GM23338 (cell line): Measurements from ENCODE around the gene KPNA6. TPM values are rescaled to one million over a fixed set of nuclear protein-coding genes. Genes with fewer than 3 reads are reported as not detected.

Source experiments
- ATAC-seq: fragments of 200-7000 bp; cut with Tn5 transposase; 3 replicates; pipeline ENCODE4 v1.9.1; 2020
- DNase-seq: peaks from one replicate; pipeline ENCODE4 v3.0.0-alpha.2; 2015; ENCODE audit warnings: low spot score
- H2AFZ ChIP-seq: fragments of 200-600 bp; sonication (generic); 2 replicates; pipeline ENCODE4 v1.8.0; 2016; ENCODE audit warnings: antibody characterized with exemption, mild to moderate bottlenecking, moderate library complexity
- H3F3A ChIP-seq: fragments of 200-600 bp; sonication (generic); replicated peaks from 2 replicates; pipeline ENCODE4 v1.8.0; 2017; ENCODE audit warnings: antibody characterized with exemption, mixed run types, low read depth
- H3K27ac ChIP-seq: fragments of 200-600 bp; sonication (generic); 2 replicates; pipeline ENCODE4 v1.6.1; 2016; ENCODE audit warnings: low read depth
- H3K27me3 ChIP-seq: fragments of 200-600 bp; sonication (generic); 2 replicates; pipeline ENCODE4 v1.8.0; 2016; ENCODE audit warnings: mild to moderate bottlenecking, mixed run types, moderate library complexity; ENCODE audit not compliant: insufficient read depth
- H3K36me3 ChIP-seq: fragments of 200-600 bp; sonication (generic); 2 replicates; pipeline ENCODE4 v1.8.0; 2016; ENCODE audit warnings: mild to moderate bottlenecking; ENCODE audit not compliant: insufficient read depth
- H3K4me1 ChIP-seq: fragments of 200-600 bp; sonication (generic); 2 replicates; pipeline ENCODE4 v1.8.0; 2016; ENCODE audit warnings: mild to moderate bottlenecking, moderate library complexity; ENCODE audit not compliant: insufficient read depth
- H3K4me2 ChIP-seq: fragments of 200-600 bp; sonication (generic); 2 replicates; pipeline ENCODE4 v1.7.1; 2017; ENCODE audit warnings: mixed run types
- H3K4me3 ChIP-seq: fragments of 200-600 bp; sonication (generic); 2 replicates; pipeline ENCODE4 v1.6.1; 2016; ENCODE audit warnings: mixed run types
- H3K79me2 ChIP-seq: fragments of 200-600 bp; sonication (generic); replicated peaks from 2 replicates; pipeline ENCODE4 v1.8.0; 2017; ENCODE audit warnings: mild to moderate bottlenecking; ENCODE audit not compliant: insufficient read depth
- H3K9me2 ChIP-seq: fragments of 200-600 bp; sonication (generic); 2 replicates; pipeline ENCODE4 v1.8.0; 2017; ENCODE audit not compliant: insufficient read depth
- H4K20me1 ChIP-seq: fragments of 200-600 bp; sonication (generic); replicated peaks from 2 replicates; pipeline ENCODE4 v1.8.0; 2017; ENCODE audit warnings: mild to moderate bottlenecking; ENCODE audit not compliant: insufficient read depth
- H3K27ac Mint-ChIP-seq: 2 replicates; pipeline ENCODE4 v1.8.0; 2020; ENCODE audit warnings: inconsistent platforms, mild to moderate bottlenecking, moderate library complexity, mixed read lengths
- H3K27me3 Mint-ChIP-seq: 3 replicates; pipeline ENCODE4 v1.8.0; 2022; ENCODE audit warnings: low read depth, mild to moderate bottlenecking, moderate library complexity, mixed read lengths, inconsistent platforms; ENCODE audit not compliant: insufficient read depth, poor library complexity
- H3K36me3 Mint-ChIP-seq: 3 replicates; pipeline ENCODE4 v1.8.0; 2021; ENCODE audit warnings: low read depth, mild to moderate bottlenecking, inconsistent platforms, moderate library complexity, mixed read lengths
- H3K4me1 Mint-ChIP-seq: 3 replicates; pipeline ENCODE4 v1.8.0; 2020; ENCODE audit warnings: mild to moderate bottlenecking, inconsistent platforms, mixed read lengths
- H3K4me3 Mint-ChIP-seq: 3 replicates; pipeline ENCODE4 v1.8.0; 2021; ENCODE audit warnings: moderate library complexity, mild to moderate bottlenecking, inconsistent platforms, mixed read lengths
- H3K9me3 Mint-ChIP-seq: 3 replicates; pipeline ENCODE4 v1.8.0; 2020; ENCODE audit warnings: moderate library complexity, mild to moderate bottlenecking, inconsistent platforms, mixed read lengths
- CREB1 ChIP-seq: fragments of 250-450 bp; sonication (Bioruptor Pico); IDR thresholded peaks from 2 replicates; pipeline ENCODE4 v1.5.0; 2020; ENCODE audit warnings: low read depth, mild to moderate bottlenecking, moderate library complexity
- EZH2 ChIP-seq: fragments of 200-600 bp; sonication (generic); IDR thresholded peaks from one replicate; pipeline ENCODE4 v1.8.0; 2017; ENCODE audit warnings: antibody characterized with exemption, mild to moderate bottlenecking, low read depth; ENCODE audit not compliant: unreplicated experiment
- EZH2phosphoT487 ChIP-seq: fragments of 200-600 bp; sonication (generic); IDR thresholded peaks from one replicate; pipeline ENCODE4 v1.8.1; 2018; ENCODE audit warnings: antibody characterized with exemption; ENCODE audit not compliant: unreplicated experiment
- JUNB ChIP-seq: IDR thresholded peaks from one replicate; pipeline ENCODE4 v1.6.1; 2016; ENCODE audit warnings: antibody characterized with exemption; ENCODE audit not compliant: unreplicated experiment
- NANOG ChIP-seq: IDR thresholded peaks from 2 replicates; pipeline ENCODE4 v1.6.1; 2016; ENCODE audit warnings: antibody characterized with exemption, borderline replicate concordance
- POLR2AphosphoS5 ChIP-seq: IDR thresholded peaks from 2 replicates; pipeline ENCODE4 v1.6.1; 2016; ENCODE audit warnings: antibody characterized with exemption, low read depth
- STAT1 ChIP-seq: IDR thresholded peaks from one replicate; pipeline ENCODE4 v1.6.1; 2016; ENCODE audit warnings: antibody characterized with exemption; ENCODE audit not compliant: unreplicated experiment
- ZNF114 ChIP-seq: fragments of 250-450 bp; sonication (Bioruptor Pico); IDR thresholded peaks from 2 replicates; pipeline ENCODE4 v1.5.0; 2020; ENCODE audit warnings: mild to moderate bottlenecking, moderate library complexity
- ZNF331 ChIP-seq: fragments of 250-450 bp; sonication (Bioruptor Pico); IDR thresholded peaks from 2 replicates; pipeline ENCODE4 v1.5.0; 2020; ENCODE audit warnings: low read depth, mild to moderate bottlenecking, moderate library complexity
- polyA plus RNA-seq: library from polyadenylated mRNA; unstranded; fragments of >200 nt; fragmentation: Nextera tagmentation; extraction: Ambion mirVana; gene quantifications from 2 replicates; pipeline ENCODE4 v1.2.1, GENCODE V29; 2016
- total RNA-seq: library from RNA; depleted of rRNA; stranded (reverse); fragments of >200 nt; shearing (Covaris generic); gene quantifications from 2 replicates; pipeline ENCODE4 v1.2.3, GENCODE V29; 2014
- TF ChIP-seq, protein P1 (sequence below): fragments of 250-450 bp; sonication (Bioruptor Pico); IDR thresholded peaks from 2 replicates; pipeline ENCODE4 v1.5.0; 2020; ENCODE audit warnings: mild to moderate bottlenecking, moderate library complexity
- TF ChIP-seq, protein P2 (sequence below): IDR thresholded peaks from 2 replicates; pipeline ENCODE4 v1.6.1; 2016; ENCODE audit warnings: antibody characterized with exemption
- TF ChIP-seq, protein P3 (sequence below), 2 experiments: fragments of 200-600 bp in 1 of 2; sonication (generic) in 1 of 2; conservative IDR thresholded peaks; 2 replicates each; pipeline versions ENCODE4 v1.5.1 to v1.6.1; 2016 to 2017; ENCODE audit warnings: antibody characterized with exemption in 2 of 2, low read depth in 2 of 2, mild to moderate bottlenecking in 2 of 2, moderate library complexity in 1 of 2
- TF ChIP-seq, protein P4 (sequence below): IDR thresholded peaks from one replicate; pipeline ENCODE4 v1.6.1; 2018; ENCODE audit warnings: antibody characterized with exemption; ENCODE audit not compliant: unreplicated experiment

Gene KPNA6
- total and polyA plus RNA-seq, 2 experiments from 2014 or later: 28.6 to 72.2 TPM

DNA sequence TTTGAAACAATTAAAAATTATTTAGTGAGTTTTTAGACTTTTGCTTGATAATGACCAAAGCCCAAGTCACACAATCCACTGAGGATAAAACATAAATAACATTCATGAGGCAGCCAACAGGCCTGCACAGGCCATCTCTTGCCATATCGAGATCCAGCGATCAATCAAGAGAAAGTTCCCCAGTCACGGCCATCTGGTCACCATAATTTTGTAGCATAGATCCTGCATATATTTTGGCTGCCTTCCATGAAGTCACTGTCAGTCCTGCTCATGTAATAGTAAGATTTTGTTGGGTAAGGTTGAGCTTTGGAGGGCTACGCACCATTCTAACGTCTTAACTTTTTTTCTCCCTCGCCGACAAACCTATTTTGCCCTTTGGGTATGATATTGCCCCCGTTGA lies 17.5 kb downstream of the KPNA6 start:
- Mint-ChIP-seq H3K27me3 (peaks cover 4% of the 10 kb centered on the region), H3K36me3 (no peaks in the 10 kb centered on the region; the same call in 2 of the 3 replicates), H3K9me3 (no peaks in the 10 kb centered on the region), H3K4me3 (no peak overlapping the region), H3K27ac (no peak overlapping the region), H3K4me1 (peaks cover 27% of the 10 kb centered on the region)
- Histone ChIP-seq H3K4me3 (no peak overlapping the region), H3K9me2 (no peaks in the 10 kb centered on the region), H3K79me2 (peaks cover 98% of the 10 kb centered on the region), H3K4me2 (no peak overlapping the region), H3K4me1 (peaks cover 17% of the 10 kb centered on the region), H3K27ac (peak overlapping the region; percentile 62; the same call in 1 of the 2 replicates), H3K36me3 (no peaks in the 10 kb centered on the region), H3K27me3 (no peaks in the 10 kb centered on the region), H3F3A (no peaks in the 10 kb centered on the region; the same call in 1 of the 2 replicates), H4K20me1 (peaks cover 54% of the 10 kb centered on the region), H2AFZ (no peak overlapping the region)
- ATAC-seq (no peak), DNase-seq (no peak)
- TF ChIP-seq EZH2: no peak
- TF ChIP-seq STAT1: no peak
- TF ChIP-seq, protein P1, sequence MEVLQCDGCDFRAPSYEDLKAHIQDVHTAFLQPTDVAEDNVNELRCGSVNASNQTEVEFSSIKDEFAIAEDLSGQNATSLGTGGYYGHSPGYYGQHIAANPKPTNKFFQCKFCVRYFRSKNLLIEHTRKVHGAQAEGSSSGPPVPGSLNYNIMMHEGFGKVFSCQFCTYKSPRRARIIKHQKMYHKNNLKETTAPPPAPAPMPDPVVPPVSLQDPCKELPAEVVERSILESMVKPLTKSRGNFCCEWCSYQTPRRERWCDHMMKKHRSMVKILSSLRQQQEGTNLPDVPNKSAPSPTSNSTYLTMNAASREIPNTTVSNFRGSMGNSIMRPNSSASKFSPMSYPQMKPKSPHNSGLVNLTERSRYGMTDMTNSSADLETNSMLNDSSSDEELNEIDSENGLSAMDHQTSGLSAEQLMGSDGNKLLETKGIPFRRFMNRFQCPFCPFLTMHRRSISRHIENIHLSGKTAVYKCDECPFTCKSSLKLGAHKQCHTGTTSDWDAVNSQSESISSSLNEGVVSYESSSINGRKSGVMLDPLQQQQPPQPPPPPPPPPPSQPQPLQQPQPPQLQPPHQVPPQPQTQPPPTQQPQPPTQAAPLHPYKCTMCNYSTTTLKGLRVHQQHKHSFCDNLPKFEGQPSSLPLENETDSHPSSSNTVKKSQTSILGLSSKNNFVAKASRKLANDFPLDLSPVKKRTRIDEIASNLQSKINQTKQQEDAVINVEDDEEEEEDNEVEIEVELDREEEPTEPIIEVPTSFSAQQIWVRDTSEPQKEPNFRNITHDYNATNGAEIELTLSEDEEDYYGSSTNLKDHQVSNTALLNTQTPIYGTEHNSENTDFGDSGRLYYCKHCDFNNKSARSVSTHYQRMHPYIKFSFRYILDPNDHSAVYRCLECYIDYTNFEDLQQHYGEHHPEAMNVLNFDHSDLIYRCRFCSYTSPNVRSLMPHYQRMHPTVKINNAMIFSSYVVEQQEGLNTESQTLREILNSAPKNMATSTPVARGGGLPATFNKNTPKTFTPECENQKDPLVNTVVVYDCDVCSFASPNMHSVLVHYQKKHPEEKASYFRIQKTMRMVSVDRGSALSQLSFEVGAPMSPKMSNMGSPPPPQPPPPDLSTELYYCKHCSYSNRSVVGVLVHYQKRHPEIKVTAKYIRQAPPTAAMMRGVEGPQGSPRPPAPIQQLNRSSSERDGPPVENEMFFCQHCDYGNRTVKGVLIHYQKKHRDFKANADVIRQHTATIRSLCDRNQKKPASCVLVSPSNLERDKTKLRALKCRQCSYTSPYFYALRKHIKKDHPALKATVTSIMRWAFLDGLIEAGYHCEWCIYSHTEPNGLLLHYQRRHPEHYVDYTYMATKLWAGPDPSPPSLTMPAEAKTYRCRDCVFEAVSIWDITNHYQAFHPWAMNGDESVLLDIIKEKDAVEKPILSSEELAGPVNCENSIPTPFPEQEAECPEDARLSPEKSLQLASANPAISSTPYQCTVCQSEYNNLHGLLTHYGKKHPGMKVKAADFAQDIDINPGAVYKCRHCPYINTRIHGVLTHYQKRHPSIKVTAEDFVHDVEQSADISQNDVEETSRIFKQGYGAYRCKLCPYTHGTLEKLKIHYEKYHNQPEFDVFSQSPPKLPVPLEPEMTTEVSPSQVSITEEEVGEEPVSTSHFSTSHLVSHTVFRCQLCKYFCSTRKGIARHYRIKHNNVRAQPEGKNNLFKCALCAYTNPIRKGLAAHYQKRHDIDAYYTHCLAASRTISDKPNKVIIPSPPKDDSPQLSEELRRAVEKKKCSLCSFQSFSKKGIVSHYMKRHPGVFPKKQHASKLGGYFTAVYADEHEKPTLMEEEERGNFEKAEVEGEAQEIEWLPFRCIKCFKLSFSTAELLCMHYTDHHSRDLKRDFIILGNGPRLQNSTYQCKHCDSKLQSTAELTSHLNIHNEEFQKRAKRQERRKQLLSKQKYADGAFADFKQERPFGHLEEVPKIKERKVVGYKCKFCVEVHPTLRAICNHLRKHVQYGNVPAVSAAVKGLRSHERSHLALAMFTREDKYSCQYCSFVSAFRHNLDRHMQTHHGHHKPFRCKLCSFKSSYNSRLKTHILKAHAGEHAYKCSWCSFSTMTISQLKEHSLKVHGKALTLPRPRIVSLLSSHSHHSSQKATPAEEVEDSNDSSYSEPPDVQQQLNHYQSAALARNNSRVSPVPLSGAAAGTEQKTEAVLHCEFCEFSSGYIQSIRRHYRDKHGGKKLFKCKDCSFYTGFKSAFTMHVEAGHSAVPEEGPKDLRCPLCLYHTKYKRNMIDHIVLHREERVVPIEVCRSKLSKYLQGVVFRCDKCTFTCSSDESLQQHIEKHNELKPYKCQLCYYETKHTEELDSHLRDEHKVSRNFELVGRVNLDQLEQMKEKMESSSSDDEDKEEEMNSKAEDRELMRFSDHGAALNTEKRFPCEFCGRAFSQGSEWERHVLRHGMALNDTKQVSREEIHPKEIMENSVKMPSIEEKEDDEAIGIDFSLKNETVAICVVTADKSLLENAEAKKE: no peak
- no peak for TF ChIP-seq ZNF331
- TF ChIP-seq NANOG: no peak
- TF ChIP-seq ZNF114 (CRISPR knock-in tag): no peak
- TF ChIP-seq CREB1 (CRISPR knock-in tag): no peak
- no peak for TF ChIP-seq POLR2AphosphoS5
- TF ChIP-seq EZH2phosphoT487: no peak
- TF ChIP-seq, protein P2, sequence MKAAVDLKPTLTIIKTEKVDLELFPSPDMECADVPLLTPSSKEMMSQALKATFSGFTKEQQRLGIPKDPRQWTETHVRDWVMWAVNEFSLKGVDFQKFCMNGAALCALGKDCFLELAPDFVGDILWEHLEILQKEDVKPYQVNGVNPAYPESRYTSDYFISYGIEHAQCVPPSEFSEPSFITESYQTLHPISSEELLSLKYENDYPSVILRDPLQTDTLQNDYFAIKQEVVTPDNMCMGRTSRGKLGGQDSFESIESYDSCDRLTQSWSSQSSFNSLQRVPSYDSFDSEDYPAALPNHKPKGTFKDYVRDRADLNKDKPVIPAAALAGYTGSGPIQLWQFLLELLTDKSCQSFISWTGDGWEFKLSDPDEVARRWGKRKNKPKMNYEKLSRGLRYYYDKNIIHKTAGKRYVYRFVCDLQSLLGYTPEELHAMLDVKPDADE: no peak
- TF ChIP-seq, protein P3, sequence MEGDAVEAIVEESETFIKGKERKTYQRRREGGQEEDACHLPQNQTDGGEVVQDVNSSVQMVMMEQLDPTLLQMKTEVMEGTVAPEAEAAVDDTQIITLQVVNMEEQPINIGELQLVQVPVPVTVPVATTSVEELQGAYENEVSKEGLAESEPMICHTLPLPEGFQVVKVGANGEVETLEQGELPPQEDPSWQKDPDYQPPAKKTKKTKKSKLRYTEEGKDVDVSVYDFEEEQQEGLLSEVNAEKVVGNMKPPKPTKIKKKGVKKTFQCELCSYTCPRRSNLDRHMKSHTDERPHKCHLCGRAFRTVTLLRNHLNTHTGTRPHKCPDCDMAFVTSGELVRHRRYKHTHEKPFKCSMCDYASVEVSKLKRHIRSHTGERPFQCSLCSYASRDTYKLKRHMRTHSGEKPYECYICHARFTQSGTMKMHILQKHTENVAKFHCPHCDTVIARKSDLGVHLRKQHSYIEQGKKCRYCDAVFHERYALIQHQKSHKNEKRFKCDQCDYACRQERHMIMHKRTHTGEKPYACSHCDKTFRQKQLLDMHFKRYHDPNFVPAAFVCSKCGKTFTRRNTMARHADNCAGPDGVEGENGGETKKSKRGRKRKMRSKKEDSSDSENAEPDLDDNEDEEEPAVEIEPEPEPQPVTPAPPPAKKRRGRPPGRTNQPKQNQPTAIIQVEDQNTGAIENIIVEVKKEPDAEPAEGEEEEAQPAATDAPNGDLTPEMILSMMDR (conservative IDR thresholded peaks at IDR 0.05; ENCODE audit: low read depth in 2 of 2): no peak
- TF ChIP-seq, protein P4, sequence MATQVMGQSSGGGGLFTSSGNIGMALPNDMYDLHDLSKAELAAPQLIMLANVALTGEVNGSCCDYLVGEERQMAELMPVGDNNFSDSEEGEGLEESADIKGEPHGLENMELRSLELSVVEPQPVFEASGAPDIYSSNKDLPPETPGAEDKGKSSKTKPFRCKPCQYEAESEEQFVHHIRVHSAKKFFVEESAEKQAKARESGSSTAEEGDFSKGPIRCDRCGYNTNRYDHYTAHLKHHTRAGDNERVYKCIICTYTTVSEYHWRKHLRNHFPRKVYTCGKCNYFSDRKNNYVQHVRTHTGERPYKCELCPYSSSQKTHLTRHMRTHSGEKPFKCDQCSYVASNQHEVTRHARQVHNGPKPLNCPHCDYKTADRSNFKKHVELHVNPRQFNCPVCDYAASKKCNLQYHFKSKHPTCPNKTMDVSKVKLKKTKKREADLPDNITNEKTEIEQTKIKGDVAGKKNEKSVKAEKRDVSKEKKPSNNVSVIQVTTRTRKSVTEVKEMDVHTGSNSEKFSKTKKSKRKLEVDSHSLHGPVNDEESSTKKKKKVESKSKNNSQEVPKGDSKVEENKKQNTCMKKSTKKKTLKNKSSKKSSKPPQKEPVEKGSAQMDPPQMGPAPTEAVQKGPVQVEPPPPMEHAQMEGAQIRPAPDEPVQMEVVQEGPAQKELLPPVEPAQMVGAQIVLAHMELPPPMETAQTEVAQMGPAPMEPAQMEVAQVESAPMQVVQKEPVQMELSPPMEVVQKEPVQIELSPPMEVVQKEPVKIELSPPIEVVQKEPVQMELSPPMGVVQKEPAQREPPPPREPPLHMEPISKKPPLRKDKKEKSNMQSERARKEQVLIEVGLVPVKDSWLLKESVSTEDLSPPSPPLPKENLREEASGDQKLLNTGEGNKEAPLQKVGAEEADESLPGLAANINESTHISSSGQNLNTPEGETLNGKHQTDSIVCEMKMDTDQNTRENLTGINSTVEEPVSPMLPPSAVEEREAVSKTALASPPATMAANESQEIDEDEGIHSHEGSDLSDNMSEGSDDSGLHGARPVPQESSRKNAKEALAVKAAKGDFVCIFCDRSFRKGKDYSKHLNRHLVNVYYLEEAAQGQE: no peak
- TF ChIP-seq JUNB: no peak
